OCI-LY3 (cell line): Measurements from ENCODE around the gene TSC22D3.

Experiments used
- EZH2phosphoT487 ChIP-seq: fragments of 200-600 bp; shearing (Covaris generic); IDR thresholded peaks from 2 replicates; pipeline ENCODE4 v1.6.1; 2018; ENCODE audit warnings: antibody characterized with exemption, mixed run types, low read depth
- TF ChIP-seq, protein P1 (sequence below): fragments of 200-600, 300-600 bp; sonication (generic); IDR thresholded peaks from 2 replicates; pipeline ENCODE4 v1.5.1; 2014; ENCODE audit warnings: antibody characterized with exemption, low read length, low read depth

DNA sequence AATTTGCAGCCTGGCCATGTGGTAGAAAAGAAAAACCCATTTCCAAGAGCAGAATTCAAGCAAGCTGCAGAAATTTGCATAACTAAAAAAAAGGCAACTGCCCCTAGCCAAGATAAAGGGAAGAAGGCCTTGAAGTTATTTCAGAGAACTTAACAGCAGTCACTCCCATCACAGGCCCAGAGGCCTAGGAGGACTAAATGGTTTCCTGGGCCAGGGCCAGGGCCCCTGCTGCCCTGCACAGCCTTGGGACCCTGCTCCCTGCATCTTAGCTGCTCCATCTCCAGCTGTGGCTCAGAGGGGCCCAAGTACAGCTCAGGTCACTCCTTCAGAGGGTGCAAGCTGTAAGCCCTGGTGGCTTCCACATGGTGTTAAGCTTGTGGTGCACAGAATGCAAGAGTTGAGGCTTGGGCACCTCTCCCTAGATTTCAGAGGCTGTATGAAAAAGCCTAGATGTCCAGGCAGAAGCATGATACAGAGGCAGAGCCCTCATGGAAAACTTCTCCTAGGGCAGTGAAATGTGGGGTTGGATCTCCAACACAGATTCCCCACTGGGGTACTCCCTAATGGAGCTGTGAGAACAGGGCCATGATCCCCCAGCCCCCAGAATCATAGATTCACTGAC, 43.4 kb upstream of the TSC22D3 start:
- TF ChIP-seq, protein P1, sequence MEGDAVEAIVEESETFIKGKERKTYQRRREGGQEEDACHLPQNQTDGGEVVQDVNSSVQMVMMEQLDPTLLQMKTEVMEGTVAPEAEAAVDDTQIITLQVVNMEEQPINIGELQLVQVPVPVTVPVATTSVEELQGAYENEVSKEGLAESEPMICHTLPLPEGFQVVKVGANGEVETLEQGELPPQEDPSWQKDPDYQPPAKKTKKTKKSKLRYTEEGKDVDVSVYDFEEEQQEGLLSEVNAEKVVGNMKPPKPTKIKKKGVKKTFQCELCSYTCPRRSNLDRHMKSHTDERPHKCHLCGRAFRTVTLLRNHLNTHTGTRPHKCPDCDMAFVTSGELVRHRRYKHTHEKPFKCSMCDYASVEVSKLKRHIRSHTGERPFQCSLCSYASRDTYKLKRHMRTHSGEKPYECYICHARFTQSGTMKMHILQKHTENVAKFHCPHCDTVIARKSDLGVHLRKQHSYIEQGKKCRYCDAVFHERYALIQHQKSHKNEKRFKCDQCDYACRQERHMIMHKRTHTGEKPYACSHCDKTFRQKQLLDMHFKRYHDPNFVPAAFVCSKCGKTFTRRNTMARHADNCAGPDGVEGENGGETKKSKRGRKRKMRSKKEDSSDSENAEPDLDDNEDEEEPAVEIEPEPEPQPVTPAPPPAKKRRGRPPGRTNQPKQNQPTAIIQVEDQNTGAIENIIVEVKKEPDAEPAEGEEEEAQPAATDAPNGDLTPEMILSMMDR = no peak
- no peak for TF ChIP-seq EZH2phosphoT487
